GM18951 (cell line): ENCODE results near the gene NR1H3.

Experiments
- POLR2A ChIP-seq: IDR thresholded peaks from 4 replicates; pipeline ENCODE4 v1.6.1; 2011; ENCODE audit warnings: mild to moderate bottlenecking; ENCODE audit not compliant: insufficient read length, insufficient read depth; ENCODE audit errors: extremely low read depth
- in situ Hi-C: fragments of 300-500 bp; cut with MboI; formaldehyde crosslinking; loops from one replicate; pipeline ENCODE4 v1.12.0; 2022; ENCODE audit warnings: low sequenced_read_pairs, mixed read lengths, inconsistent platforms; ENCODE audit not compliant: unreplicated experiment

NR1H3 gene

DNA sequence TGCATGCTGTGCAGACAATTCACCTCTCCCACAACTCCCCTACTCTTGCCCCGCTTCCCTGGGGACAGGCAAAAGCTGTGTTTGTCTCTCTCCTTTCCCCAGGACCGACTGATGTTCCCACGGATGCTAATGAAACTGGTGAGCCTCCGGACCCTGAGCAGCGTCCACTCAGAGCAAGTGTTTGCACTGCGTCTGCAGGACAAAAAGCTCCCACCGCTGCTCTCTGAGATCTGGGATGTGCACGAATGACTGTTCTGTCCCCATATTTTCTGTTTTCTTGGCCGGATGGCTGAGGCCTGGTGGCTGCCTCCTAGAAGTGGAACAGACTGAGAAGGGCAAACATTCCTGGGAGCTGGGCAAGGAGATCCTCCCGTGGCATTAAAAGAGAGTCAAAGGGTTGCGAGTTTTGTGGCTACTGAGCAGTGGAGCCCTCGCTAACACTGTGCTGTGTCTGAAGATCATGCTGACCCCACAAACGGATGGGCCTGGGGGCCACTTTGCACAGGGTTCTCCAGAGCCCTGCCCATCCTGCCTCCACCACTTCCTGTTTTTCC, 10.7 kb downstream of the NR1H3 start:
- in situ Hi-C loops = no loop called here
- no peak for TF ChIP-seq POLR2A

DNA sequence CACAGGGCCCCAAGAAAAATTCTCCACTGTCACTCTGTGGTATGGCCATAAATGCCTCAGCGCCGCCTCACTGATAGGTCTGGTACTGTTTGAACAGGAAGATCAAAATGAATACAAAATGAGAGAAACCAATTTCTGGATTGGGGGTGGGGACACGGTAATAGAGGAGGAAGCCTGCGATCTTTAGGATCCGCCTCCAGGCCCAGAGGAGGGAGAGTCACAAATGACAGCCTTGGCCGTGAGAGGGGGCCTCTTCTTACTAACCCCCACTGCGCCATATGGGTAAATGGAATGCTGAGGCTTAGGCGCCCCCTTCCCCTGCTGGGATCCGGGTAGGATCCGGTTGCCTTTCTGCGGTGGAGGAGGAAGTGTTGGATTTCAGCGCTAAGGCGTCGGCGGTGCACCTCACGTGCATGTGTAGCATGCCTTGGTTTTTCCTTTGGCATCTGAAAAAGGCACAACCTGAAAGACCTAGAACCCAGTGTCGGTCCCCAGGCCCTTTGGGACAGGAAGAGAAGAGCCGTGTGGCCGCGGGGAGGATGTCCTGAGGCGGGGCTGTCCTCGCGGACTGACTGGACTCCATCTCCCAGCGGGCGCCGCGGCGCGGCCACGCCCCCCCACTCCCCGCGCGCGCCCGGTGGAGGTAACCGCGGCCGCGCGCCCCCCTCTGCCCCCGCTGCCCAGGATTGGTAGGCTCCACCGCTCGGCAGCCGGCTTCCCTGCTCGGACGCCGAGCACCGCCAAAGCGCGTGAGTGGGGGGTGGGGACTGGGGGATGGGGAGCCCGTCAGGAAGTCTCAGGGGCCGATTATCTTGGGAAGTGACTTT, 11.4 kb downstream of the NR1H3 start:
- in situ Hi-C loops = no loop called here
- peak; percentile 45 for TF ChIP-seq POLR2A

DNA sequence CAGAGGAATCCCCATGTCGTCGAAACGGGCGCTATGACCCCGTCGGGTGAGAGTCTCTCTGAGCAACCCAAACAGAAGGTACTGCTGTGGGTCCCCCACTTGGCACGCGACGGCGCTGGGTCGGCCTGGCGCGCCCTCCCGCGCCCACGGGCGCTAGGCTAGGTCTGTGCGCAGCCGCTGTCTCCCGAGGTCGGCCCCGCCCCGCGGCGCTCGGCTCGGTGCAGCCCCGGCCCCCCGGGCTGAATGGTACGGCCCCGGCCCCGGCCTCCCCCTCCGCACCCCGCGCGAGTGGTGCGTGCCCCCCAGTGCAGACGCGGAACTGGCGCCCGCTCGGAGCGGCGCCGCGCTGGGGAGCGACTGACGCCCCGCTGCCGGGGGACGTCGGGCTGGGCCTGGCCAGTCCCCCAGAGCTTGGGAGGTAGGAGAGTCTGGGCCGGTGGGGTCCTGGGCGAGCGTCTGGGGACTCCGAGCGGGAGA, 12.1 kb downstream of the NR1H3 start, which contains the start of gene MADD:
MADD (plus strand) TSS at position 305 of the 477 bp plus-strand sequence.
- in situ Hi-C loops = no loop called here

DNA sequence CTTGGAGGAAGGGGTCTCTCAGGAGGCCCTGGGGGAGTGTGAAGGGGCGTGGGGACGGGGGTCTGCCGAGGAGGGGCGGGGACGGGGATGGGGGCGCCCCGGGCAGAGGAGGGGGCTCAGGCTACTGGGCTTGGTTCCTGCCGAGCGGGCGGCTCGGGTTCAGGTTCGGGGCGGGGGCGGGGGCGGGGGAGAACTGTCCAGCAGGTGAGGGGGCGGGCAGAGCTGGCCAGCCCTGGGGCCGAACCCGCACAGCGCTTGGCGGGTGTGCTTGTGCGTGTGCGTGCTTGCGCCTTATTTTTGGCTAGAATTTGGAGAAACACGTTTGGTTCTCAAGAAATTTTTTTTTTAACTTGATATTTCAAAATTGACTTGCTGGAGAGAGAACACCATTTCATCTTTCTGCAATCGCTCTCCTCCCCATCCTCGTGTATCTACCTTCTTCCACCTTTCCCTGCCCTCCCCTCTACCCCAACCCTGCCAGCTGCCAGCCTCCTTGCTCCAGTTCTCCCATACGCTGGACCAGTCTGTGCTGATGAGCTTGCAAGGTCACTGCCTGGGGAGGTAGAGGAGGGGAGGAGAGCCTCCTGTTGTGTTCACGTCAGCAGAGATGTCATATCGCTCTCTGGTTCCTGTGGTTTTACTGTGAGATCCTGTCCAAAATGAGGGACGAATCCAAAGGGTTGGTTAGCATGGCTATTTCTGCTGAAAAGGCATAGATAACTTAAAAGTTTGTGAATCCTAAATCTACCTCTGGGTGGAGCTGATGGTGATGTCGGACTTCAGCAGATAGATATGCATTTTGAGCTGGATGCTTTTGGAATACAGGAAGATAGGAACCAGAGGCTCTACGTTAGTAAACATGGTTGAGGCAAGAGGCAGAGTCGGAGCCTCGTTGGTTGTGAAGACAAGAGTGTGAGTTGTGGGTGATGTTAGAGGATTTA, 12.8 kb downstream of the NR1H3 start:
- no peak for TF ChIP-seq POLR2A
- in situ Hi-C loops = no loop called here

More for the DNA sequence above, 12.1 kb downstream of the NR1H3 start, which contains the start of gene MADD:
- TF ChIP-seq POLR2A = peak; percentile 88

DNA sequence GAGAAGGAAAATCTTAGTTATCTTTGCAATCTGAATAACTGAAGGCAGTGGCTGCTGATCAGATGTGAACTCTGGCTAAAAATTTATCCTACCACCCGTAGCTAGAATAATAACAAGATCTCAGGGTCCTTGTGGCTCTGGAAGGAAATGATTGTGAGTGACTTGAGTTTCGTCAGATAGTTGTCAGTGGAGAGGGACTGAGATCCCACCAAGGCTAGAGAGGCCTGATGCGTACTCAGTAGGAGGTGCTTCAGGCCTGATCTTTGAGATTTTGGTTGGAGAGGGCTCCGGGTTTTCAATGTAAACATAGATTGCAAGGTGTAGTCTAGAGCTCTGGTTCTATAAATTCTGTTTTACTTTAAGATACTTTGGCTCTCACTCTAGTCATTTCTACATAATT, 13.5 kb downstream of the NR1H3 start:
- in situ Hi-C loops = no loop called here
- TF ChIP-seq POLR2A = no peak

DNA sequence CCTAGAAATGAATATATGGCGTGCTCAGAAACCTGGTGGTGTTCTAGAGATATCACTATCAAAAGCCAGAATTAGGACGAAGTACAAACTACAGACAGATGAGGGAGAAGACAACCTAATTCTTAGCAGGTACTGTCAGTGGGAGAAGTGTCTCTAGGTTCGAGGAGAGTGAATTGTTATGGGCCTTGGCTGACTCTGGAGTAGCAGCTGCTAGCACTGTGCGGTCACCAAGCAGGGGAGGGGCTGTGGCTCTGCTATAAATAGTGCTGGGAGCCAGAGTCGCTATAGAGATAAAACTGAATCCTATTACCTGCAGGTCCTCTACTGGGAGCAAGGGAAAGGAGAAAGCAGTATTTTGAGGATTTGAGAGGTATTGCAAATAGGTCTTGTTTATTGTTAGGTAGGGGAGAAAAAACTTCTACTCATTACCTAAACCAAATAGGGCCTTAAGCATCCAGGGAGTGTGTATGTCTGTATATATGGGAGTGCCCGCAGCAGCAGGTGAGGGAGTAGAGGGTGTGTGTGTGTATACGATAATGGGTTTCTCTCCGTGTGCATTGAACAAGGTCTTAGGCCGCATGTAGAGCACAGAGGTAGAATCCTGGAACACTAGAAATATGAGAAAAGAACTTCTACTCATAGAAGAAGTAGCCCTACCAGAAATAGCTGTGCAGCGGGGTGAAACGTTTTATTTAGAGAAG, 14.3 kb downstream of the NR1H3 start:
- in situ Hi-C loops = no loop called here
- TF ChIP-seq POLR2A = no peak

DNA sequence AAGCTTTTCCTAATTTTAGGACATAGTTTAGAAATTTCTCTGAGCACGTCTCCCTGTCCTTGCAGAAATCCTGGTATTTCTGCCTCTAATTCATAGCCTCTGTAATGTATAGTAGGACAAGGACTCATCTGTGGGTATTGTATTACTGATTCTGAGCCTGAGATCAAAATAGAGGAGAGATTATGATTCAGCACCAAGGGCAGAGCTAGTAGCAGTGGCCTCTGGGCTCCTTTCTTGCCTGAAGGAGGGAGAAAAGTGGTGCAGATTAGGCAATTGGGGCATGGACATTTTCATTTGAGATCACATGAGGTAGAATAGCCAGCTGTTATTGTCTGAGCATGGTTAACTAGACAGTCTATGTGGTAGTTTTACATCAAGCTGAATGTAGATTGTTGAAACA, 14.9 kb downstream of the NR1H3 start:
- TF ChIP-seq POLR2A = no peak
- in situ Hi-C loops = no loop called here

DNA sequence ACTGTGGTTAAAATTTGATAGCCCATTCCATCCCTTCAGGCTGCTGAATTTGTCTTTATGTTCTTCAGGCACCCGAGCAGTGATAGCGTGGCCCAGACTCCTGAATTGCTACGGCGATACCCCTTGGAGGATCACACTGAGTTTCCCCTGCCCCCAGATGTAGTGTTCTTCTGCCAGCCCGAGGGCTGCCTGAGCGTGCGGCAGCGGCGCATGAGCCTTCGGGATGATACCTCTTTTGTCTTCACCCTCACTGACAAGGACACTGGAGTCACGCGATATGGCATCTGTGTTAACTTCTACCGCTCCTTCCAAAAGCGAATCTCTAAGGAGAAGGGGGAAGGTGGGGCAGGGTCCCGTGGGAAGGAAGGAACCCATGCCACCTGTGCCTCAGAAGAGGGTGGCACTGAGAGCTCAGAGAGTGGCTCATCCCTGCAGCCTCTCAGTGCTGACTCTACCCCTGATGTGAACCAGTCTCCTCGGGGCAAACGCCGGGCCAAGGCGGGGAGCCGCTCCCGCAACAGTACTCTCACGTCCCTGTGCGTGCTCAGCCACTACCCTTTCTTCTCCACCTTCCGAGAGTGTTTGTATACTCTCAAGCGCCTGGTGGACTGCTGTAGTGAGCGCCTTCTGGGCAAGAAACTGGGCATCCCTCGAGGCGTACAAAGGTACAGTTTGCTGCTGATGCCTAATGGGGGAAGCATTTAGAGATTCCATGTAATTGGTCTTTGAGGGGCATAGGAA, 16.9 kb downstream of the NR1H3 start:
- TF ChIP-seq POLR2A = no peak
- in situ Hi-C loops = no loop called here

DNA sequence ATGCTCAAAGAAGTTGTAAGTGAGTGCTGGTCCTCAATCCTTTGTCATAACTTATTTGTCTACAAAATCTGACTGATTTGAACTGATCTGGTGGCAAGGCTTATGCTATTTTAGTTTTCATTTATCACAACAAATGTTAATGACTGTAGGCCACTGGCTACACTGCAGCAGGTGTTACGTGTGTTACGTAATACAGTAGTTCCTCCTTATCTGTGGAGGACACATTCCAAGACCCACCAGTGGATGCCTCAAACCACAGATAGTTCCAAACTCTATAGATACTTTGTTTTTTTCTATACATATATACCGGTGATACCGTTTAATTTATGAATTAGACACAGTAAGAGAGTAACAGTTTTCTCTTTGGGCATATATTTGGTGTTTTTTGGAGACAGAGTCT, 19.1 kb downstream of the NR1H3 start:
- no peak for TF ChIP-seq POLR2A
- in situ Hi-C loops = no loop called here

DNA sequence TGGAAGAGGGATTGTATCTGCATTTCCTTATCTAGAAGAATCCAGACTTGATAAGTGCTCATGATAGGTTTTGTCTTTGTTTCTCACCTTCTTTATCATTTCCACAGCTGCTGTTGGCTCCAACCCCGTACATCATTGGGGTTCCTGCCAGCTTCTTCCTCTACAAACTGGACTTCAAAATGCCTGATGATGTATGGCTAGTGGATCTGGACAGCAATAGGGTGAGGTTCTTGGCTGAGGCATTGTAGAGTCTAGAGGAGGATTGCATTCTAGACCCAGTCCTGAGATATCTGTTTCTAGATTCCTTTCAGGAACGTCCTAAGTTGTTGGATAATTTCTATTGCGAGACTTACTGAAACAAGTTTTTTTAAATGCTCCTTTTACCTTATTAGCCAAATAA, 20.3 kb downstream of the NR1H3 start:
- in situ Hi-C loops = no loop called here
- TF ChIP-seq POLR2A = no peak

DNA sequence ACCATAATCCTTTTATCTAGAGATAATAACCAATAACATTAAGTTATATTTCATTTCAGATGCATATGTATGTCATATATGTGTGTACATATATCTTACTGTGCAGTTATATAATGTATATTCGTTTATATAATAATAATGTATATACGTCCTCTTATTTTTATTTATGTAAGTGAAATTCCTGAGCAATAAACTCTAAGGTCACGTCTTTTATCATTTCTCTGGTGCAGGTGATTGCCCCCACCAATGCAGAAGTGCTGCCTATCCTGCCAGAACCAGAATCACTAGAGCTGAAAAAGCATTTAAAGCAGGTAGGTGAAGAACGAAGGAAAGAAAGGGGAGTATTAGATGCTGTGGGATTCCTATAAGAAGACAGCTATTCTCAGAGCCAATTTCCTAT, 21.0 kb downstream of the NR1H3 start:
- in situ Hi-C loops = no loop called here

DNA sequence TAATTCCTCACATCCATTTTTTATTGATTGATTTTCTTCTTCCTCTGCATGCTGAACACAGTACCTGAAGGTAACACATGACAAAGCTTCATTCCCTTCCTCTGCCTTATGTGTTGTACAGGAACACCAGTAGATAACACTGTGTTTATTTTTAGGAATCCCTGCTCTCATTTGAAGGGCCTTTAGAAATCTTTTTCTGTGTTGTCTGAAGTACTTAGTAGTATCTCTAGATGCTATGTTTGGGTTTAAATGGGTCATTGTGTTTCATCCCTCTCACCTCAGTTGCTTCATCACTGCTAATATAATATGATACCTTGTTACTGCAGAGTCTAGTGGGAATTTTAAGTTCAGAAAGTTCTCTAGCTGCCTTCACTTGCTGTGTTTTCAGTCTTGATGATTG, 22.3 kb downstream of the NR1H3 start:
- TF ChIP-seq POLR2A = no peak
- in situ Hi-C loops = no loop called here

More for the DNA sequence above, 21.0 kb downstream of the NR1H3 start:
- no peak for TF ChIP-seq POLR2A
